GM12864 (cell line): ENCODE results near the gene S1PR3.

Experiments used
- DNase-seq: peaks from one replicate; pipeline ENCODE4 v3.0.0-alpha.2; 2011; ENCODE audit warnings: low read depth
- H3K4me3 ChIP-seq: 2 replicates; pipeline ENCODE4 v1.5.1; 2011; ENCODE audit warnings: mild to moderate bottlenecking, low read depth, low read length, control low read depth
- TF ChIP-seq, protein P1 (sequence below): IDR thresholded peaks from 2 replicates; pipeline ENCODE4 v1.5.1; 2011; ENCODE audit warnings: low read depth, mild to moderate bottlenecking, moderate library complexity, low read length, control low read depth, inconsistent platforms; ENCODE audit errors: missing control alignments

S1PR3 gene

DNA sequence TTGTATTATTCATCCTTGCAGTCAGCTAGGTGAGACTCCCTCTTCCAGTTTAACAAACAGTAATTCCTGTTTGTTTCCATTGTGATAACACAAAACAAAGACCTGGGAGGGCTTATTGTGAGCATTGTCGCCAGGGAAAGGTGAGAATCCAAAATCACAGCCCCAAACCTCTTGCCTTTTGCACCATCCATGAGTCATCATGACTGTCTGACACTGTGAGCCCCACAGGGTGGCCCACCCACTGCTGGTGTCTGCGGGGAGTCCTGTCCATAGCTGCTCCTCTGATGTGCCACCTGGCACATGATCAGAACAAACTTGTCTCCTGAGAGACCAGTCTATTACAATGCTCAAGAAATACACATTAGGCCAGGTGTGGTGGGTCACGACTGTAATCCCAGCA lies 33.7 kb upstream of the S1PR3 start:
- no peak overlapping the region for H3K4me3 ChIP-seq
- no peak for DNase-seq
- TF ChIP-seq, protein P1, sequence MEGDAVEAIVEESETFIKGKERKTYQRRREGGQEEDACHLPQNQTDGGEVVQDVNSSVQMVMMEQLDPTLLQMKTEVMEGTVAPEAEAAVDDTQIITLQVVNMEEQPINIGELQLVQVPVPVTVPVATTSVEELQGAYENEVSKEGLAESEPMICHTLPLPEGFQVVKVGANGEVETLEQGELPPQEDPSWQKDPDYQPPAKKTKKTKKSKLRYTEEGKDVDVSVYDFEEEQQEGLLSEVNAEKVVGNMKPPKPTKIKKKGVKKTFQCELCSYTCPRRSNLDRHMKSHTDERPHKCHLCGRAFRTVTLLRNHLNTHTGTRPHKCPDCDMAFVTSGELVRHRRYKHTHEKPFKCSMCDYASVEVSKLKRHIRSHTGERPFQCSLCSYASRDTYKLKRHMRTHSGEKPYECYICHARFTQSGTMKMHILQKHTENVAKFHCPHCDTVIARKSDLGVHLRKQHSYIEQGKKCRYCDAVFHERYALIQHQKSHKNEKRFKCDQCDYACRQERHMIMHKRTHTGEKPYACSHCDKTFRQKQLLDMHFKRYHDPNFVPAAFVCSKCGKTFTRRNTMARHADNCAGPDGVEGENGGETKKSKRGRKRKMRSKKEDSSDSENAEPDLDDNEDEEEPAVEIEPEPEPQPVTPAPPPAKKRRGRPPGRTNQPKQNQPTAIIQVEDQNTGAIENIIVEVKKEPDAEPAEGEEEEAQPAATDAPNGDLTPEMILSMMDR = no peak

DNA sequence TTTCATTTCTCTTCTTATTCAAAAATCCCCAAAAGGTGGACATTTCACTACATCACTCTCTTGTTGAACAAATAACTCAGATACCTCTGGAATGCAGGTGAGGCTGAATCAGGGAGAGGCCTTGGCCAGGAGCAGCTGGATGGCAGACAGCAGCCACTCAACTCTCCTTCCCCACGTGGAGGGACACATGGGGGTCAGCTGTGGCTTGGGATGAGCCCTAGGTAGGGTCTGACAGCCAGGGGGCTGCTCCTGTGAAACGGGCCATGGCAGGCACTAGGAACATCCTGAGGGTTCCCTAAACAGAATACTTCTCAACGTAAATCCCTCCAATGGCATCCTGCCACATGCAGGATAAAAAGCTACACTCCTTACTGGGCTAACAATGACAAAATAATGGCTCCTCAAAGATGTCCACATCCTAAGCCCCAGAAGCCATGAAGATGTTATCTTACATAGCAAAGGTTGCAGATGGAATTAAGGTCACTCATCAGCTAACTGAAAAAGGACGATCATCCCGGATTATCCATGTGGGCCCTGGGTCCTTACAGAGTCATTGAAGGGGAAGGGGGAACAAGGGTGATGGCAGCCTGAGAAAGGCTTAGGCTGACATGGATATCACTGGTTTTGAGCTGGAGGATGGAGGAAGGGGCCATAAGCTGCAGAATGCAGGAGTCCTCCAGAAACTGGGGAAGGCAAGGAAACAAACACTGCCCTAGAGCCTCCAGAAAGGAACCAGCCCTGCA lies 31.4 kb upstream of the S1PR3 start:
- TF ChIP-seq, protein P1 = no peak

DNA sequence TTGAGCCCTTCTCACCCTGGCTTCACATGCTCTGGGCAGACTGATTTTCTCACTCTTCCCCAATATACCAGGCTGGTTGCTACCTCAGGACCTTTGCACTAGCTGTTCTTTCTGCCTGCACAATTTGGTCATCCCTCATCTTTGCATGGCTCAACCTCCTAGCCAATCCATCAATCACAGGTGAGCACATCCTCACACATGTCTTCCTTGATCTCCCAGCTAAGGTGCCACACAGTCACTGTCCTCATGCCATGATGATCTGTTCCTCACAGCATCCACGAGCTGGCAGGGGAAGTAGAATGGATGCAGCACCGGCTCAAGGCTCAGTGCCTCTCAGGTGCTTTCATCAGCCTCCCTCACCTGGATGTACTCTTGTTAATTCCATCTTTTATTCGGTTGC lies 30.6 kb upstream of the S1PR3 start:
- TF ChIP-seq, protein P1 = no peak
- DNase-seq = no peak
- no peak overlapping the region for H3K4me3 ChIP-seq

More for the DNA sequence above, 31.4 kb upstream of the S1PR3 start:
- H3K4me3 ChIP-seq = no peak overlapping the region
- no peak for DNase-seq

DNA sequence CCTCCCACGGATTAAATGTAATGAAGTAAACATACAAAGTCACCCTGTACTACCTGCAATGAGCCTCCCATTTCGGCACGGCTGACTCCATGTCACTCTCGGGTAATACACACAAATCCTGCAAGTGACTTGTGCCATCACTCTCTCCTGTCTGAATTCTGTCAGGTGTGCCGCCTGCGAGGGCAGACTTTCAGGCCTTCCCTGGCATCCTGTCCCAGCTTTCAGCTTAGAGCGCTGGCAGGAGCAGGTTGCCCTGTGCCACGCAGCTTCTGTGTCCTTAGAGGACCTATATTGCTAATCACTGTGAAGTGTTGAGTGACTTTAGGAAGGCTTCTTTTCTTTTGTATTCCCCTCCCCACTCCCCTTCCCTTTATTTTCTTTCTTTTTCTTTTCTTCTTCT lies 25.8 kb upstream of the S1PR3 start:
- TF ChIP-seq, protein P1 = no peak
- no peak for DNase-seq
- no peak overlapping the region for H3K4me3 ChIP-seq

DNA sequence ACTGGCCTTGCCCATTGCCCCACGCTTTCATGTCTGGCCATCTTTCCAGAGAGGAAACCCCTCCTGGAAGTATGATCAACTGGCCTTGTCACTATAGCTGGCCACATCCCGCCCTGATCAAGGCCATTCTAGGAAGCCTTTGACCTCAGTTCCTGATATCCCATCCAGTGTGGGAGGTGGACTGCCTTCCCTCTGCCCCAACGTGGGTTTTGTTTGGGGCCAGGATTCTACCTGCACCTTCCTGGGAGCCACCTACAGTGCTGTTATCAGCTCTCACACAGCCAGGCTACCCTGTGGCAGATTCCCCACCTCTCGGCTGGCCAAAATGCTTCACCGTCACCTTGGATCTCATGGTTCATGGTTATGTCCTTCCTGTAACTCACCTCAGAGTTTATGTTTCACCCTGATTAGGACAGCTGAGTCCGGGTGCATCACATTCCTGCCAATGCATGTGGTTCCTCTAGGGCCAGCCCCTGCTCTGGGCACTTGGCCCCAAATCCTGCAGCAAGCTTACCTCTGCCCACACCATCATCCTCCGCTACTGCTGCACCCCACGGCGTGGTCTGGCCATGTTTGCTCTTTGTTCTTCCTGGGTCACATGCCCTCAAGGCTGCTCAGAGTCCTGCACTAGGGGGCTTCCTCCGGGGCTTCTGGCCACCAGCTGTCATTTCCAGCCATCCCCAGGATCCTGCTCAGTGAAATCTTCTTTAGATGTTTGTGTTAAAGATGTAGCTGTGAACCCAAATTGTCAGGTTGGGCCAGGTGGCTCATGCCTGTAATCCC lies 24.2 kb upstream of the S1PR3 start:
- H3K4me3 ChIP-seq = no peak overlapping the region
- DNase-seq = no peak
- TF ChIP-seq, protein P1 = no peak

DNA sequence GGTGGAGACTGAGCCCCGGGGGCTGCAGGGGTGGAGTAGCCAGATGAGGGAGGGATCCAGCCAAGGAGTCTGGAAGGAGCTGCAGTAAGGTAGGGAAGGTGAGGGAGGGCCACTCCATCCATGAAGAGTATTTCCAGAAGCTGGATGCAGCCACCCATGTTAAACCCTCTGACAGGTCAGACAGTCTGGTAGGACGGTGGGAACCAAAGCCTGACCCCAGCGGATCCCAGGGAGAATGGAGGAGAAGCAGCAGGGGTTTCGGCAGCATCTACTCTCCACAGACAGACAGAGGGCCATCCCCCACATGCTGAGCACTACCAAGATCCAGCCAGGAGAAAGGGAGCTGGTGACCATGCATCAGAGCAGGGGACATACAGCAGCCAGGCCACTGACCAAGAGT lies 22.5 kb upstream of the S1PR3 start:
- H3K4me3 ChIP-seq = no peak overlapping the region
- TF ChIP-seq, protein P1 = no peak
- DNase-seq = no peak
